Liver (tissue), 9 donors: ENCODE data around the gene TMEM242. TPM values are rescaled to one million over a fixed set of nuclear protein-coding genes. Genes with fewer than 3 reads are reported as not detected.
A peak's percentile ranks its signal among the peaks of the same experiment; 100 is the strongest.

Source experiments
- DNase-seq: peaks from one replicate; pipeline ENCODE4 v3.0.0-alpha.2; 2017; ENCODE audit warnings: low spot score
- H3K27ac ChIP-seq, 2 donors: one replicate each; pipeline ENCODE4 v1.7.0; 2013; ENCODE audit warnings: inconsistent platforms in 2 of 2, low read length in 2 of 2, control low read depth in 1 of 2, low read depth in 1 of 2, mild to moderate bottlenecking in 1 of 2
- H3K27me3 ChIP-seq, 4 donors: one replicate each; pipeline versions ENCODE4 v1.6.1 to v1.7.0; 2013; ENCODE audit warnings: low read length in 3 of 4, inconsistent platforms in 1 of 4, mild to moderate bottlenecking in 1 of 4, moderate library complexity in 1 of 4; ENCODE audit not compliant: control insufficient read depth in 4 of 4, insufficient read depth in 4 of 4
- H3K36me3 ChIP-seq, 4 donors: one replicate each; pipeline versions ENCODE4 v1.6.1 to v1.7.0; 2013; ENCODE audit warnings: low read length in 3 of 4, mild to moderate bottlenecking in 3 of 4, low read depth in 1 of 4, moderate library complexity in 1 of 4; ENCODE audit not compliant: control insufficient read depth in 4 of 4, insufficient read depth in 3 of 4
- H3K4me1 ChIP-seq, 4 donors: one replicate each; pipeline versions ENCODE4 v1.6.1 to v1.7.0; 2013; ENCODE audit warnings: low read length in 3 of 4, mild to moderate bottlenecking in 3 of 4, moderate library complexity in 1 of 4; ENCODE audit not compliant: control insufficient read depth in 4 of 4, insufficient read depth in 4 of 4
- H3K4me3 ChIP-seq, 3 donors: one replicate each; pipeline versions ENCODE4 v1.6.1 to v1.7.0; 2013; ENCODE audit warnings: low read length in 3 of 3, control low read depth in 1 of 3, low read depth in 1 of 3, mild to moderate bottlenecking in 1 of 3
- H3K9ac ChIP-seq, 2 donors: one replicate each; pipeline ENCODE4 v1.7.0; 2013; ENCODE audit warnings: low read length in 2 of 2, mild to moderate bottlenecking in 2 of 2, moderate library complexity in 2 of 2, control low read depth in 1 of 2, low read depth in 1 of 2
- H3K9me3 ChIP-seq, 4 donors: one replicate each; pipeline versions ENCODE4 v1.6.1 to v1.7.0; 2013; ENCODE audit warnings: low read length in 3 of 4; ENCODE audit not compliant: control insufficient read depth in 4 of 4
- ATF3 ChIP-seq: IDR thresholded peaks from 2 replicates; pipeline ENCODE4 v1.6.1; 2016; ENCODE audit warnings: antibody characterized with exemption
- FOXA2 ChIP-seq: IDR thresholded peaks from 2 replicates; pipeline ENCODE4 v1.6.1; 2016; ENCODE audit warnings: antibody characterized with exemption
- GABPA ChIP-seq, 2 donors: IDR thresholded peaks in 1 of 2; conservative IDR thresholded peaks in 1 of 2; 2 replicates each; pipeline ENCODE4 v1.6.1; 2016; ENCODE audit warnings: antibody characterized with exemption in 2 of 2, mild to moderate bottlenecking in 1 of 2, moderate library complexity in 1 of 2
- HNF4A ChIP-seq, 2 donors: conservative IDR thresholded peaks; 2 replicates each; pipeline ENCODE4 v1.6.1; 2016; ENCODE audit warnings: antibody characterized with exemption in 2 of 2, mild to moderate bottlenecking in 2 of 2
- HNF4G ChIP-seq: IDR thresholded peaks from 2 replicates; pipeline ENCODE4 v1.6.1; 2016; ENCODE audit warnings: antibody characterized with exemption
- JUND ChIP-seq, 2 donors: IDR thresholded peaks; 2 replicates each; pipeline ENCODE4 v1.6.1; 2016; ENCODE audit warnings: antibody characterized with exemption in 2 of 2
- MAX ChIP-seq: IDR thresholded peaks from 2 replicates; pipeline ENCODE4 v1.6.1; 2016; ENCODE audit warnings: antibody characterized with exemption
- RAD21 ChIP-seq, 2 donors: IDR thresholded peaks; 2 replicates each; pipeline ENCODE4 v1.6.1; 2016; ENCODE audit warnings: antibody characterized with exemption in 2 of 2, mild to moderate bottlenecking in 2 of 2
- RXRA ChIP-seq, 2 donors: IDR thresholded peaks; 2 replicates each; pipeline ENCODE4 v1.6.1; 2017 to 2018; ENCODE audit warnings: antibody characterized with exemption in 2 of 2, mild to moderate bottlenecking in 1 of 2
- TAF1 ChIP-seq: conservative IDR thresholded peaks from 2 replicates; pipeline ENCODE4 v1.6.1; 2016; ENCODE audit warnings: antibody characterized with exemption, mild to moderate bottlenecking
- YY1 ChIP-seq: IDR thresholded peaks from 2 replicates; pipeline ENCODE4 v1.6.1; 2016; ENCODE audit warnings: antibody characterized with exemption, mild to moderate bottlenecking
- ZBTB33 ChIP-seq: IDR thresholded peaks from 2 replicates; pipeline ENCODE4 v1.6.1; 2016; ENCODE audit warnings: antibody characterized with exemption
- WGBS: extraction: QIAGEN DNeasy Blood & Tissue Kit; methylation state at CpG from one replicate; pipeline ENCODE4 v1.1.7; 2013; 5-methylcytosine and 5-hydroxymethylcytosine counted together
- polyA plus RNA-seq, 2 donors: library from polyadenylated mRNA; stranded (reverse) in 1 of 2; unstranded in 1 of 2; fragments of 200-250 nt in 1 of 2; fragments of >200 nt in 1 of 2; fragmentation: Nextera tagmentation in 1 of 2; extraction: Ambion mirVana in 1 of 2; gene quantifications; one replicate each; pipeline versions ENCODE4 v1.2.1 to v1.2.3, GENCODE V29; 2013 to 2015
- total RNA-seq, 2 donors: library from RNA; depleted of rRNA; stranded (reverse); fragments of >200 nt; gene quantifications; one replicate each; pipeline ENCODE4 v1.2.3, GENCODE V29; 2014
- TF ChIP-seq, protein P1 (sequence below): IDR thresholded peaks from 2 replicates; pipeline ENCODE4 v1.6.1; 2016; ENCODE audit warnings: antibody characterized with exemption, mild to moderate bottlenecking
- TF ChIP-seq, protein P2 (sequence below): fragments of 150-350 bp; IDR thresholded peaks from 2 replicates; pipeline ENCODE4 v1.5.1; 2017; ENCODE audit warnings: improper control_type of control experiment, low read depth, low read length; ENCODE audit not compliant: missing input control
- donor health status: healthy.
- donor health status: healthy.
- donor health status: healthy.
- donor health status: healthy.
- donor health status: healthy.

Gene TMEM242
- total and polyA plus RNA-seq, 4 donors = 3.7 to 10.2 (median 6.1) TPM

DNA sequence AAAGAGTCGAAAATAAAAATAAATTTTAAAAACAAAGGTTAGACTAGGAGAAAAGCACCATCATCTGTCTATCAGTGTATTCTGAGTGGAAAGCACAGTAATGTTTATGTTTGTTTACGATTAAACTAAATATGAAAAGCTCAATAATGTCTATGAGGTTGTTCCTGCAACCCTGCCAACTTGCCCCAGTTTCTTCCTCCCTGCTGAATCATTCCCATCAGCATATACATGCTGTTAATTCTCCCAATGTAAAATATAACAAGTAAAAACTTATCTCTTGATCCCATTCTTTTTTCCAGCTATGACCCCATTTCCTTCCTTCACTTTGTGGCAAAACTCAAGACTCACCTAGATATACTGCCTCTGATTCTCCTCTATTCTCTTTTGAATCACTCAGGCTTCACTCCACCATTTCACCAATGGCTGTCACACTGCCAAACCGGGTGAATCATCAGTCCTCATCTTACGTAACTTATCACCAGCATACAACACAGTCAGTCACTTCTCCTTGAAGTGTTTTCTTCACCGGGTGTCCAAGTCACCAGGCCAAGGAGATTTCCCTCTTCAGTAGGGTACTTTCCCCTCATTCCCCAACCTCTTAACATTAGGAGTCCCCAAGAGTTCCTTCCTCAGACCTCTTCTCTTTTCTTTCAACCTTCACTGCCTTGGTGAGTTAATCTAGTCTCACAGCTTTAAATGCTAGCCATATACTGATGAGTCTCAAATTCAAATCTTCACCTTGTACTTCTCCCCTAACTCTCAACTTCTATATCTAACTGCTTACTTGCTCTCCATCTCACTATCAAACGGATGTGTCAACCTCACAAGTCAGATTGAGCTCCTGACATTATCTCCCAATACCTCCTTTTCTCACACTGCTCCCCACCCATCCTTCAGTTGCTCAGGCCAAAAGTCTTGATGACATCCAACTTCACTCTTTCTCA is 6.2 kb downstream of the TMEM242 start:
- Histone ChIP-seq H3K4me3 (no peak overlapping the region), H3K27ac (peak overlapping the region; percentile 32 to 62), H3K9ac (no peak overlapping the region), H3K36me3 (peaks cover 0 to 25% (median 18%) of the 10 kb centered on the region in 4 donors), H3K27me3 (no peaks in the 10 kb centered on the region), H3K4me1 (peaks cover 2 to 14% (median 6%) of the 10 kb centered on the region in 4 donors), H3K9me3 (no peaks in the 10 kb centered on the region)
- peak; percentile 72 for DNase-seq
- TF ChIP-seq YY1 (peak; percentile 86), HNF4G (no peak), HNF4A (conservative IDR thresholded peaks at IDR 0.05) (no peak), FOXA2 (no peak), TAF1 (no peak), JUND (IDR thresholded peaks at IDR 0.05) (peak; percentile 99), RAD21 (IDR thresholded peaks at IDR 0.05) (peak in 1 of 2 donors; percentile 38), ATF3 (peak; percentile 91)
- TF ChIP-seq, protein P1, sequence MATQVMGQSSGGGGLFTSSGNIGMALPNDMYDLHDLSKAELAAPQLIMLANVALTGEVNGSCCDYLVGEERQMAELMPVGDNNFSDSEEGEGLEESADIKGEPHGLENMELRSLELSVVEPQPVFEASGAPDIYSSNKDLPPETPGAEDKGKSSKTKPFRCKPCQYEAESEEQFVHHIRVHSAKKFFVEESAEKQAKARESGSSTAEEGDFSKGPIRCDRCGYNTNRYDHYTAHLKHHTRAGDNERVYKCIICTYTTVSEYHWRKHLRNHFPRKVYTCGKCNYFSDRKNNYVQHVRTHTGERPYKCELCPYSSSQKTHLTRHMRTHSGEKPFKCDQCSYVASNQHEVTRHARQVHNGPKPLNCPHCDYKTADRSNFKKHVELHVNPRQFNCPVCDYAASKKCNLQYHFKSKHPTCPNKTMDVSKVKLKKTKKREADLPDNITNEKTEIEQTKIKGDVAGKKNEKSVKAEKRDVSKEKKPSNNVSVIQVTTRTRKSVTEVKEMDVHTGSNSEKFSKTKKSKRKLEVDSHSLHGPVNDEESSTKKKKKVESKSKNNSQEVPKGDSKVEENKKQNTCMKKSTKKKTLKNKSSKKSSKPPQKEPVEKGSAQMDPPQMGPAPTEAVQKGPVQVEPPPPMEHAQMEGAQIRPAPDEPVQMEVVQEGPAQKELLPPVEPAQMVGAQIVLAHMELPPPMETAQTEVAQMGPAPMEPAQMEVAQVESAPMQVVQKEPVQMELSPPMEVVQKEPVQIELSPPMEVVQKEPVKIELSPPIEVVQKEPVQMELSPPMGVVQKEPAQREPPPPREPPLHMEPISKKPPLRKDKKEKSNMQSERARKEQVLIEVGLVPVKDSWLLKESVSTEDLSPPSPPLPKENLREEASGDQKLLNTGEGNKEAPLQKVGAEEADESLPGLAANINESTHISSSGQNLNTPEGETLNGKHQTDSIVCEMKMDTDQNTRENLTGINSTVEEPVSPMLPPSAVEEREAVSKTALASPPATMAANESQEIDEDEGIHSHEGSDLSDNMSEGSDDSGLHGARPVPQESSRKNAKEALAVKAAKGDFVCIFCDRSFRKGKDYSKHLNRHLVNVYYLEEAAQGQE = no peak
- WGBS = 42% methylated on average over 6 of the region's 6 CpGs

GRCh38 chr6:157314705-157315321 is 8.5 kb downstream of the TMEM242 start:
- WGBS = 18% methylated on average over 7 of the region's 7 CpGs
- TF ChIP-seq ATF3 (peak; percentile 41), RXRA (IDR thresholded peaks at IDR 0.05) (peak; percentile 14 to 15), FOXA2 (no peak), TAF1 (no peak), MAX (no peak), GABPA (IDR thresholded peaks at IDR 0.05 in 1 of 2, conservative IDR thresholded peaks at IDR 0.05 in 1 of 2) (no peak), RAD21 (IDR thresholded peaks at IDR 0.05) (peak; percentile 99), ZBTB33 (no peak), HNF4G (no peak)
- TF ChIP-seq, protein P1 = no peak
- TF ChIP-seq, protein P2, sequence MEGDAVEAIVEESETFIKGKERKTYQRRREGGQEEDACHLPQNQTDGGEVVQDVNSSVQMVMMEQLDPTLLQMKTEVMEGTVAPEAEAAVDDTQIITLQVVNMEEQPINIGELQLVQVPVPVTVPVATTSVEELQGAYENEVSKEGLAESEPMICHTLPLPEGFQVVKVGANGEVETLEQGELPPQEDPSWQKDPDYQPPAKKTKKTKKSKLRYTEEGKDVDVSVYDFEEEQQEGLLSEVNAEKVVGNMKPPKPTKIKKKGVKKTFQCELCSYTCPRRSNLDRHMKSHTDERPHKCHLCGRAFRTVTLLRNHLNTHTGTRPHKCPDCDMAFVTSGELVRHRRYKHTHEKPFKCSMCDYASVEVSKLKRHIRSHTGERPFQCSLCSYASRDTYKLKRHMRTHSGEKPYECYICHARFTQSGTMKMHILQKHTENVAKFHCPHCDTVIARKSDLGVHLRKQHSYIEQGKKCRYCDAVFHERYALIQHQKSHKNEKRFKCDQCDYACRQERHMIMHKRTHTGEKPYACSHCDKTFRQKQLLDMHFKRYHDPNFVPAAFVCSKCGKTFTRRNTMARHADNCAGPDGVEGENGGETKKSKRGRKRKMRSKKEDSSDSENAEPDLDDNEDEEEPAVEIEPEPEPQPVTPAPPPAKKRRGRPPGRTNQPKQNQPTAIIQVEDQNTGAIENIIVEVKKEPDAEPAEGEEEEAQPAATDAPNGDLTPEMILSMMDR = peak; percentile 91
- DNase-seq = no peak
- H3K9me3 ChIP-seq = no peaks in the 10 kb centered on the region
- peaks cover 0 to 30% (median 17%) of the 10 kb centered on the region in 4 donors for H3K36me3 ChIP-seq
- no peak overlapping the region for H3K27ac ChIP-seq
- peak overlapping the region in 1 of 2 donors; percentile 14 for H3K9ac ChIP-seq
- no peaks in the 10 kb centered on the region for H3K27me3 ChIP-seq
- H3K4me3 ChIP-seq = no peak overlapping the region
- peaks cover 2 to 14% (median 6%) of the 10 kb centered on the region in 4 donors for H3K4me1 ChIP-seq
